HK-2 (cell line): ENCODE results near the gene VAT1L.

ENCODE experiments used
- DNase-seq: peaks from one replicate; pipeline ENCODE4 v3.0.0-alpha.2; 2018; ENCODE audit not compliant: unreplicated experiment

VAT1L gene, protein sequence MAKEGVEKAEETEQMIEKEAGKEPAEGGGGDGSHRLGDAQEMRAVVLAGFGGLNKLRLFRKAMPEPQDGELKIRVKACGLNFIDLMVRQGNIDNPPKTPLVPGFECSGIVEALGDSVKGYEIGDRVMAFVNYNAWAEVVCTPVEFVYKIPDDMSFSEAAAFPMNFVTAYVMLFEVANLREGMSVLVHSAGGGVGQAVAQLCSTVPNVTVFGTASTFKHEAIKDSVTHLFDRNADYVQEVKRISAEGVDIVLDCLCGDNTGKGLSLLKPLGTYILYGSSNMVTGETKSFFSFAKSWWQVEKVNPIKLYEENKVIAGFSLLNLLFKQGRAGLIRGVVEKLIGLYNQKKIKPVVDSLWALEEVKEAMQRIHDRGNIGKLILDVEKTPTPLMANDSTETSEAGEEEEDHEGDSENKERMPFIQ

DNA sequence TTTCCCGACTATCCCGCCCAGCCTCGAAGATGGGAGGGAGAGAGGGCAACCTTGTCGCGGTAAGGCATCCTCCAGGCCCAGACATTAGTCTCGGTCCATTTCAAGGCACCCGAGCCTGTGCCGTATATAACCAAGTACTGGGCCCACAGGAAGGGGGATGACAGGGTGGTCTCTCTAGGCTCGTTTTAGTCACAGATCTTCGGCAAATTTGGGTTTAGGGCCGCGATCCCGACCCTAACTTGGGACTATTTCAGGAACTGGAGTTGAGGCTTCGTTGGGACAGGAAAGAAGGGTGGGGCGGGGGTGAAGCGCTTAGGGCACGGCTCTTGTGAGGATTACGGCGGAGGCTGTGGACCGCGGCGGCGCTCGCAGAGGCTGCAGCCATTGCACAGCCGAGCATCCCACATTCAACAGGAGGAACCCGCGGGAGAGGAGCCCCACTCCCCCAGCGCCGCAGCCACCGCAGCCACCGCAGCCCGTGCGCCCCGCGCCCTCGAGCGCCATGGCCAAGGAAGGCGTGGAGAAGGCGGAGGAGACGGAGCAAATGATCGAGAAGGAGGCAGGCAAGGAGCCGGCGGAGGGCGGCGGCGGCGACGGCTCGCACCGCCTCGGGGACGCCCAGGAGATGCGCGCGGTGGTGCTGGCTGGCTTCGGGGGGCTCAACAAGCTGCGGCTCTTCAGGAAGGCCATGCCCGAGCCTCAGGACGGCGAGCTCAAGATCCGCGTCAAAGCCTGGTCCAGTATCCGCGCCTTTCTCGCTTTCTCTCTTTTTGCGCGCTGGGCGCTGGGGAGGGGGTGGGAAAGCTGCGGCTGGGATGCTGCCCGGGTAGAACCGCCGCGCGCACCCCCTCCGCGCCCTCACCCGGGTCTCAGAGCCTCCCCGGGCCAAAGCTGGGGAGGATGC lies at the start of gene VAT1L:
Gene VAT1L, plus strand, starts transcription at position 384 of the 904 bp plus-strand sequence. Its CDS starts 119 bp downstream, at position 503.
- DNase-seq = peak; percentile 28

DNA sequence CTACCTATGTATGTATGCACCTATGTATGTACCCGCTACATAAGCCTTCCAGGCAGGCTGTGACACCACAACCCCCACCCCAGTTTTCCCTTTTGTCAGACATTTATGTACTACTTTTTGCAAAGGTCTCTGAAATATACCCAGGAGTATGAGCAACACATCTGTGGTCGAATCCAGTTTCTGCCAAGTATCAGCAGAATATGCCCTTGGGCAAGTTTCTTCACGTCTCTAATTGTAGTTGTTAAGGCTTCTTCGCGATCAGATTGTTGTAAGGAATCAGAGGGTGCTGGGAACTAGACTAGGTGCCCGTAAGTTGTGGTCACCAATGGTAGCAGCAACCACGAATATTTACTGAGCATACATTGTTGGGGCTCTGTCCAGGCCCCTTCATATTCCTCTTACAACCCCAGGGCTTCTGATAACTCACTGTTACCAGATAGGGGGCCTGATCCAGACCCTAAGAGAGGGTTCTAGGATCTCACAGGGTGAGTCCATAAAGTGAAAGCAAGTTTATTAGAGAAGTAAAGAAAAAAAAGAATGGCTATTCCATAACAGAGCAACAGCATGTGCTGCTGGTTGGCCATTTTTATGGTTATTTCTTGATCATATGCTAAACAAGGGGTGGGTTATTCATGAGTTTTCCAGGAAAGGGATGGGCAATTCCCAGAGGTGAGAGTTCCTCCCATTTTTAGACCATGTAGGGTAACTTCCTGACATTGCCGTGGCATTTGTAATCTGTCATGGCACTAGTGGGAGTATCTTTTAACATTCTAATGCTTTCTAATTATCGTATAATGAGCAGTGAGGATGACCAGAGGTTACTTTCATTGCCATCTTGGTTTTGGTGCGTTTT lies 49.4 kb upstream of the VAT1L start:
- no peak for DNase-seq

DNA sequence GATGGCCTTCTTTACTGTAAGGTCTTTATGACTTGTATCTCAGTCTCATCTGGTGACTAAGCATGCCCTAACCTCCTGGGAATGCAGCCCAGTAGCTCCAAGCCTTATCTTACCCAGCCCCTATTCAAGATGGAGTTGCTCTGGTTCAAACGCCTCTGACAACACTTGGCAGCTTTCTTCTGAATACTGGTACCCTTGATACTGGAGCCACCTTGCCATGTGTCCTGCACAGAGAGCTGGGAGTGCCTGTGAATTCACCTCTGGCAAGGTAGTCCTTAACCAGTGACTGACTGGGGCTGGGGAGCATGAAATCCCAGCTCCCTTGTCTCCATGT lies 48.8 kb upstream of the VAT1L start:
- no peak for DNase-seq

DNA sequence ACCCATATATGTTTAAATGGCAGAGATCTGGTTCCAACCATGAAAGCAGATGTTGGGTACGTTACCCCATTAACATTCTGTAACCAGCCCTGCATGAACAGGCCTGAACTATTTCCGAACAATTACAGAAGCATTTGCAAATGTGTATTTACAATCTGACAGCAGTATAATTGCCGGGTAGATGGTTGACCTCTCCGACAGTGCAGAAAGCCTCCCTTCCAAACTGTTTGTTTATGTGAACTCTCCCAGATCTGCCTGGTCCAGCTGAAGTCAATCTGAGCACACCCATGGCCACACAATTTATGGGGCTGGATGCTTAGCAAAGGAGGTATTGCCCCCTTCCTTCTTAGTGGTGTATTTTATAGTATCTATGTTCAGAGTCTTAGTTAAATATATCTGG lies 44.2 kb upstream of the VAT1L start:
- DNase-seq = no peak

DNA sequence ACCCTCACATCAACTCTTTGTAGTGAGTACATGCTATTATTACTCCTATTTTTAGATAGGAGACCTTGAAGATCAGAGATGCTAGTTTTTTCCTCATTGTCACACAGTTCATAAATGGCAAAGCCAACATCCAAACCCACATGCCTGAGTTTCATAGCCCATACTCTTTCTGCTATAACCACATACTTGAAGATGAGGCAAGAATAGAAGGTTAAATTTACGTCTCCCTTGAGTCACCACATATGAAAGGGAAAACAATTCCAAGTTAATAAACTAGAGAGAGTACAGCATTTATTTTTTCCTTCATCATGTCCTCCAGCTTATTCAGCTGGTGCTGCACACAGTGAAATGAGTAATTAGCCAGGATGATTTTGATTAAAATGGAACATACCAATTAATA lies 42.4 kb upstream of the VAT1L start:
- no peak for DNase-seq

DNA sequence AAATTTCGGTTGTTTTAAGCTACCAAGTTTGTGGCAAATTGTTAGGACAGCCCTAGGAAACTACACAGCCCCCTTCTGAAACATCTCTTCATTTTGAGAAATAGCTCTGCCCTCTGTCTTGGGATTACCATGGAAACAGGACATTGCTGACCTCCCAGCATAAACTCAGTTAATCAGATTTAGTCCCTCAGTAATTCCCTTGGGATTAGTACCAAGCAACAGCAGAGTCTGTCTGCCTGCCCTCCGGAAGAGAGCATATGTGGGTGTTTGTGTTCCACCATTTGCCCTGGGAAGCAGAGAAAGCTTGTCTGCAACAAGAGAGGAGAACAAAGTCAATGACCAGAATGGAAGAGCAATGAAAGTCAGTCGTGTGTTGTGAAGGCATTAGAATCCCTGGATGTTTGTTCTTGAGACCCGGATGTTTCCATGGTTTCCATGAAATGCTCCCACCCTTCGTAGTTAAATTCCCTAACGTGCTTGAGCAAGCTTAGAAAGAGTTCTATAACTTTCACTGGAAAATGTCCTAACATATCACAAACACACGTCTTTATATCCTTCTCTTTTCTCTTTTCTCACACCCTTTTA lies 39.9 kb upstream of the VAT1L start:
- no peak for DNase-seq

DNA sequence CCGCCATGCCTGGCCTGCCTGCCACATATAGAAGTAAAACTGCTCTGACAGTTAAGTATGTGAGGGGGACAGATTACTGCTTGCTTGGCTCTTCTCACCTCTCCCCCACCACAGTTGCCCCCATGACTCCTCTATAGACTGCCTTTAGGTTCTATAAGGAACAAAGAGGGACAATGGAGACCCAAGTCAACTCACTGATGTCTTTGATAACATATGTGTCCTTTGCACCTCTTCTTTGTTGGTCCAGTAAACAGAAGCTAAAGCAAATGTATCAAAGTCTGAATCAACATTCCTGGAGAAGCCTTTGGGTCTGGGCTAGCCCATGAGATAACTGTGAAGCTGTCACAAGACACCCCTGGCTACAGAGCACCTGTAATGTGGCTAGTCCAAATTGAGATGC lies 38.9 kb upstream of the VAT1L start:
- no peak for DNase-seq

DNA sequence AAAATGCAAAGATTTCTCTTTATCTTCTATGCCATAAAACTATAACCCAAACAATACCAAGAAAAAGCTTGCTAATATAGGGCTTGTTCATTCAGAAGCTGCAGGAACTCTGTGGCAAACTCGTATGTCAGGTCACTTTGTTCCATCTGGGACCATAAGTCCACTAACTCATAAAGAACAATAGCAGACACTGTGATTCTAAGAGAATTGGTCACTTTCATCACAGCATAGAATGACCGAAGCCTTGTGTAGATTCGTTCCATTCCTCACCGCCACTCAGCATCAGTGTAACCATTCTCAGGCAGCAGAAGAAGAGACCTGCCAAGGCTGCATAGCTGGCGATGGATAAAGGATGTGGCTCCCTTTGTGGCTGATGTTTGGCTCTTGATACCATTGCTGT lies 30.3 kb upstream of the VAT1L start:
- no peak for DNase-seq

DNA sequence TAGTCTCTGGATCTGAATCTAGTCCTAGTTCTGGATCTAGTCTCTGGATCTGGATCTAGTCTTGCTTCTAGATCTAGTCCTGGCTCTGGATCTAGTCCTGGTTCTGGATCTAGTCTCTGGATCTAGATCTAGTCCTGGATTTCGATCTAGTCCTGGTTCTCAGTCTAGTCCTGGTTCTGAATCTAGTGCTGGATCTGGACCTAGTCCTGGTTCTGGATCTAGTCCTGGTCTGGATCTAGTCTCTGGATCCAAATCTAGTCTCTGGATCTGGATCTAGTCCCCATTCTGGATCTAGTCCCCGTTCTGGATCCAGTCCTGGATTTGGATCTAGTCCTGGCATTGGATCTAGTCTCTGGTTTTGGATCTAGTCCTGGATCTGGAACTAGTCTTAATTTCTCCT lies 29.9 kb upstream of the VAT1L start:
- DNase-seq = no peak

DNA sequence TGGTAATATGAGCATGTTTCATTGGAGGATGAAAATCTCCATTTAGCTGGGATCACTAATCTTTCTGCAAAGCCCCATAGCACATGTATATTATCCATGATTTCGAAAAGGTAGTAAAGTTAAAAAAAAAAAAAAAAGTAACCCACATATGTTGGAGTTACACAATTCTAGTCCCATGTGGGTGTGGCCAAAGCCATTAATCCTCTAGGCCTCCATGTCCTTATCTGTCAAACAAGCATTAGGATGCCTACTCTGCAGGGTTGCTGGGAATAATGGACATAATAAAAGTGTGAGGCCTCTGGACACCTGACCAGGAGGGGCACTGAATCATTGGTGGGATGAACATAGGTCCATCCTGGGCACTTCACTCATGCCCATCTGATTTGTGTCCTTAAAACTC lies 29.2 kb upstream of the VAT1L start:
- no peak for DNase-seq

DNA sequence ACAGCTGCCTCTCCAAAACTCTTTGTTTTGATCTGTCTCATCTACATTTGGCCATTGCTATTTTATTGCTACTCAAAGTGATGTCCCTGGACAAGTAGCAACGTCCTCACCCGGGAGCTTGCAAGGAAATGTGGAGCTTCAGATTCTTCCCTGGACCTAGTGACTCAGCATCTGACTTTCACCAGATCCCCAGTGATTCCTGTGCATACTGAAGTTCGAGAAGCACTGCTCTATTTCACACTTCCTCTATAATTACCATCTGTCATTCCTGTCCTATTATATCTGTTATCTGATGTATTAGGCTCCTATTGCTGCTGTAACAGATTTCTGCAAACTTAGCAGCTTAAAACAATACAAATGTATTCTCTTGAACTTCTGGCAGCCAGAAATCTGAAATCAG lies 28.5 kb upstream of the VAT1L start:
- DNase-seq = no peak

DNA sequence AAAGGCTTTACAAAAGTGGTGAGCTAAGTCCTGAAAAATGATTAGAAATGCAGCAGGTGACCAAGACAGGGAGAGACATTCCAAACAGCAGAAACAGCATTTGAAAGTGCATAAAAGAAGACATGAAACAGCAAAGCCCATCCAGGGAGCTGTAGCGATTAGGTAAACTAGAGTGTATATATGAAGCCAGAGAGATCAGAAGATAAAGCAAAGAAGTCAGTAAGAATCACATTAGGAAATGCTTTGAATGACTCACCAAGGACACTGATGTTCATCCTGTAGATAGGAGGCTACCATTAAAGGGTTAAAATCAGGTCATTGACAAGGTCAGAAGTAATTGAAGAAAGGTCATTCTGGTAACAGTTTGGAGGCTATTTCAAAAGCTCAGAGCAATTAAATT lies 27.6 kb upstream of the VAT1L start:
- no peak for DNase-seq

DNA sequence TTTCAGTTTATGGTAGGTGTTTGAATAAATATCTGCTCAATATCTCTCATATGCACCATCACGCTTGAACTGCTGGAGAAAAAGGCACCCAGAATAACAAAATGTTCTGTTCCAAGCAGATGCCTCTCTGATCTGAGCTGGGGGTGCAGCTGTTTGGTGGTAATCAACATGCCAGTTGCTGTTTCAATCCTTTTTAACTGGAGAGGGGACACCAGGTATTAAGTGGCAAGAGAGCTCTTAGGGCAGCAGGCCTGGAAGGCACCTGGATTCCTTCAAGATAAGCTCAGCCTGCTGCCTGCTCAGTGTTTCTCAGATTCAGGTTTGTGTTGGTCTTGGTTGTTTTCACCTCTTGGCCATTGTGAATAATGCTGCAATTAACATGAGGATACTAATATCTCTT lies 27.2 kb upstream of the VAT1L start:
- DNase-seq = no peak

DNA sequence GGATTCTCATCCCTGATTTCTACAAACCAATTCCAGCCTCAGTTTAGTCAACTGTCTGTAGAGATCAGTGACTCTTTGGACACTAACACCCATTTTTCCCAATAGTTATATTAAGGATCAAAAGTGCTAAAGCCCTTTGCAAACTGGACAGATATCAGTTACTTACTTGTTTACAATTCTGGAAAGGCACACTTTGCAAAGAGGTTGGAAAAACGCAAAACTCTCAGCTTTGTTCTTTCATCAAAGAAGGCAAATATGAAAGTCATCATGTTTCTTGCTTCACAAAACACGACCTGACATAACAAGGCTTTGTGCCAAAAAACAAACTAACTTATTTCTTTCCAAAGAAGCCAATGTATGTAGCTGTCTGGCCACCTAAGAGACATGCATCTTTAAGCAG lies 26.1 kb upstream of the VAT1L start:
- DNase-seq = no peak

DNA sequence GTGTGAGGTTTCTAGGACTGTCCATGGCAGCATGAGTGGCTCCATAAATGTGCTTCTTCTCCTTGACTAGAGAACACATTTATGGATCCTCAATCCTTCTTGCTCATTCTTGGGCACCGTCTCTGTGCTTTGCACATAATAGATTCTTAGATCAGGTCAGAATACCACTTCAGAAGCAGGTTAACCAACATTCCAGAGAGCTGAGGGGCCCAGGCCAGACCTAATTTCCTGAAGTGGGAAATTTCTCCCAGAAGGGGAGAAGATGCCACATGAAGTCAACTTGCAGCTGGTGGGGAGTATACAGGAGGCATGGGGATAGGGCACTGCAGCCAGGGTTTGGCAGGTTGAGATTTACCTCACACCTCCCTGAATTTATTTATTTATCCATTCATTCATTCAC lies 24.4 kb upstream of the VAT1L start:
- no peak for DNase-seq

DNA sequence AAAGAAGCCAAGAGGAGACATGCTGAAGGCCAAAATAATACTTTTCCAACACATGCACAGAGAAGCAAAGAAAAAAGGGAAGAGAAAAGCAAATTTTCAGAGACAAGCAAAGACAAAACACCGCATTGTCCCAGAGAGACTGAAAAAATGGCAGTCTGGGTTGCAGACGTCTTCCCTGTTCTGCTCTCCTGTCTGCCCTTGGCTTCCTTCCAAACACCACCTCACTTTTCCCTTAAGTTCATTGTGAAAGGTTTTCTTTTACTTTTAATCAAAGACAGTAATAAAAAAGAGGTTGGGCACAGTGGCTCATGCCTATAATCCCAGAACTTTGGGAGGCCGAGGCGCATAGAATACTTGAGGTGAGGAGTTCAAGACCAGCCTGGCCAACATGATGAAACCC lies 21.2 kb upstream of the VAT1L start:
- no peak for DNase-seq

DNA sequence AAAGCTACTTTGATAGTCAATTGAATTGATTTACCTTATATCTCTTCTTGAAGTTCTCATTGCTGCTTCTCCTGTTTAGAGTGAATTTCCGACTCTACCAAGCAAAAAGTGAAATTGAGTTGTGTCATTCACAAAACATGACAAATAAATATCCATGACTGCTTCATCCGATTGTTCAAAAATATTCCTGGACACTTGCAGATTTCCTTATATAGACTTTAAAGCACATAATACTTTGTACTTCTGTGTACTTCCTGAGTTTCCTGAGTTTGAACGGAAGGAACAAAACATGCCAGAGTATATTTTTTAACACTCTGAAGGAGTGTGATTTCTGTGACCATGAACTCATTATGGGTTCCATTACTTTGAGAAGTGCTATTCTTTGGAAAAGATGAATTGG lies 20.5 kb upstream of the VAT1L start:
- DNase-seq = no peak

DNA sequence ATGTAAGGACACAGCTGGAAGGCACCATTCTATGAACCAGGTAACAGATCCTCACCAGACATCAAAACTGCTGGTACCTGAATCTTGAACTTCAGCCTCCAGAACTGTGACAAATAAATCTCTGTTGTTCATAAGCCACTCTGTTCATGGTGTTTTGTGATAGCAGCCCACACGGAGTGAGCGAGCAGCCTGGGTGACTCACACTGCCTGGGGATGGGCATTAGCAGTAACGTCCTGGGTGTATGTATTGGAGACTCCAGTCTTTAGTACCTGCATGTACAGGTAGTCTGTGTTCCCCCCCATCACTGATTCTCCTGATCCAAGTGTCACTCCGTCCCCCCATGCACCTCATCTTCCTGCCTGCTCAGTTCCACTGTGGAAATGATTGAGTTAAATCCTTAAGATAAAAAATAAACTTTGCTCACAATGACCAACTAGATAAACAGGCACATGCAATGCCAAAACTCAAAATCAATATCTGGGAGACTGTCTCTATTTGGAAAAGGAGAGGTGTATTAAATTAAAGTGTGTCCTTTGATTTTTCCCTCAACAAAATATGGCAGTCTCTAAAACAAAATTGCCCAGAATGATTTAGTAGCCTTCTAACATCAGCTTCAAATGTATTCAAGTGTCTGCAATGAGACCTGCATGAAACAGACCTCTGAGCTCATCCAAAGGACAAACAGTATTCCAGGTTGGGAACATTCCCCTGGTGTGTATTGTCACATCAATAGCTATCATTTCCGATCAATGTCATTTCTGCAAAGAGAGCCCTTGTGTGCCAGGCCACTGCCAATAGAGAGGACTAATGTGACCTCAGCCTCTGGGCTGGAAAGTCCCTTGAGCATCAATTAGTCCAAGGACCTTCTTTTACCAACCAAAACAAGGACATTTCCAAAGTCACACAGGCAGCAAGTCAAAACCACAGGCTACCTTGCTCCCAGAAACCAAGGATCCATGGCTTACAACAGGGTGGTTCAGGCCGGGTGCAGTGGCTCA lies 12.2 kb upstream of the VAT1L start:
- no peak for DNase-seq

DNA sequence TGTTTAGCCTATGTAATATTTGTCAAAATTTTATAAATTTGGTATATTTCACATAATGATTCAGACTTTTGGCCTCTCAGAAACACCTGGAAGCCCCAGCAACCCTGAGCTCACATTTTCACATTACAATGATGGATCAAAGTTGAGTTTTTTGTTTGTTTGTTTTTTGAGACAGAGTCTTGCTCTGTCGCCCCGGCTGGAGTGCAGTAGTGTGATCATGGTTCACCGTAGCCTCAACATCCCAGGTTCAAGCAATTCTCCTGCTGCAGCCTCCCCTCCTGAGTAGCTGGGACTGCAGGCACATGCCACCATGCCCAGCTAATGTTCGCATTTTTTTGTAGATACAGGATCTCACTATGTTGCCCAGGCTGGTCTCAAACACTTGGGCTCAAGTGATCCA lies 10.6 kb upstream of the VAT1L start:
- no peak for DNase-seq

DNA sequence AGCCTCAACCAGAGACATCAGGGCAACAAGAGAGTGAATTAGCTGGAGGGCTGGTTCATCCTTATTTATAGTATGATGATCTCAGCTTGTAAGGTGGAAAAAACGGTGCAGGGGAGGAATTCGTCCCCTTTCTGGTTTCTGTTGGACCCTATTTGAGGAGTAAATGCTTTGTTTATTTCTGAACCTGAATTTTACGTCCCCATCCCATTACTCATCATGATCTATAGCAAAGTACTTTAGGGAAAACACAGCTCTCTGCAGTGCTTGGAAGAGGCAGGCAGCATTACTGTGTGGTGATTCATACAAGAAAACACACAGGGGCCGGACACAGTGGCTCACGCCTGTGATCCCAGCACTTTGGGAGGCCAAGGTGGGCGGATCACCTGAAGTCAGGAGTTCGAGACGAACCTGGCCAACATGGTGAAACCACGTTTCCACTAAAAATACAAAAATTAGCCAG lies 8.0 kb upstream of the VAT1L start:
- DNase-seq = peak; percentile 10

DNA sequence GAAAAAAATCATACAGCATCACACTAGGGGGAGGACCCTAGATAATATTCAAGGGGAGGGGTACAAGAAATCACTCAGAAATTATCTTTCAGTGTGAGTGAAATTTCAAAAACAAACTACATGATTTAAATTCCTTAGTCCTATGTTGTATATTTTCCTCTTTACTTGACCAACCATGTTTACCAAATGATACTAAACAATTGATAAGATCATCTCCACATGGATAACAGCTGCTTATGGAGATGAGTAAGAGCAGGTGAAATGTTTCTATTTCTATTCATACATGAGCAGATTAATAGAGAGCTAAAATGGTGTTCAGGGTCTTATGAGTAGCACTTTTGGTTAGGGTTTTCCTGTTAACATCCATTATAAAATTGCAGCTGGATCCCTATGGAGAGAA lies 7.3 kb upstream of the VAT1L start:
- DNase-seq = no peak
